SK-N-SH (cell line): ENCODE results near the gene ASCC2. TPM values are rescaled to one million over a fixed set of nuclear protein-coding genes. Genes with fewer than 3 reads are reported as not detected.

ENCODE experiments used
- CTCF ChIA-PET: fragments of 300-600, 350-600 bp; formaldehyde crosslinking; extraction: SDS; loops from one replicate; lab custom pipeline; 2021; lab: Yijun Ruan, JAX
- POLR2A ChIA-PET: fragments of 350-600 bp; sonication (Branson Sonifier 250); formaldehyde crosslinking; extraction: SDS; loops from one replicate; lab custom pipeline; 2020; ENCODE audit warnings: antibody characterized with exemption, inconsistent platforms; lab: Yijun Ruan, JAX
- DNase-seq: peaks from one replicate; pipeline ENCODE4 v3.0.0; 2012
- H2AFZ ChIP-seq: fragments of 200-600 bp; sonication (generic); 2 replicates; pipeline ENCODE4 v1.8.1; 2016; ENCODE audit warnings: antibody characterized with exemption, mild to moderate bottlenecking, low read depth
- H3F3A ChIP-seq: fragments of 200-600 bp; sonication (generic); replicated peaks from 2 replicates; pipeline ENCODE3; 2016; ENCODE audit warnings: antibody characterized with exemption, mild to moderate bottlenecking; ENCODE audit not compliant: insufficient read depth
- H3K27ac ChIP-seq, 2 experiments: fragments of 200-500 bp in 1 of 2; fragments of 200-600 bp in 1 of 2; sonication (Bioruptor generic) in 1 of 2; sonication (generic), shearing (Covaris generic) in 1 of 2; 2 replicates each; pipeline versions ENCODE4 v1.5.1 to v1.6.1; 2014 to 2016; ENCODE audit warnings: low read depth in 2 of 2, inconsistent platforms in 1 of 2, low read length in 1 of 2, mild to moderate bottlenecking in 1 of 2, mixed read lengths in 1 of 2
- H3K27me3 ChIP-seq: fragments of 200-600 bp; sonication (generic), shearing (Covaris generic); 2 replicates; pipeline ENCODE4 v1.6.1; 2016; ENCODE audit warnings: mixed run types; ENCODE audit not compliant: insufficient read depth
- H3K36me3 ChIP-seq, 2 experiments: fragments of 200-500 bp in 1 of 2; fragments of 200-600 bp in 1 of 2; sonication (Bioruptor generic) in 1 of 2; sonication (generic) in 1 of 2; replicated peaks in 1 of 2; 2 replicates each; pipeline versions ENCODE3 to v1.5.1; 2014 to 2016; ENCODE audit warnings: low read length in 1 of 2, mild to moderate bottlenecking in 1 of 2; ENCODE audit not compliant: insufficient read depth in 2 of 2, control insufficient read depth in 1 of 2
- H3K4me1 ChIP-seq, 2 experiments: fragments of 200-500 bp in 1 of 2; fragments of 200-600 bp in 1 of 2; sonication (Bioruptor generic) in 1 of 2; sonication (generic), shearing (Covaris generic) in 1 of 2; 2 replicates each; pipeline versions ENCODE4 v1.5.1 to v1.6.1; 2014 to 2016; ENCODE audit warnings: low read depth in 1 of 2, low read length in 1 of 2, mixed run types in 1 of 2; ENCODE audit not compliant: insufficient read depth in 2 of 2, control insufficient read depth in 1 of 2
- H3K4me2 ChIP-seq: fragments of 200-600 bp; sonication (generic), shearing (Covaris generic); 2 replicates; pipeline ENCODE4 v1.6.1; 2017; ENCODE audit warnings: mixed run types
- H3K4me3 ChIP-seq, 2 experiments: fragments of 200-500 bp in 1 of 2; fragments of 200-600 bp in 1 of 2; sonication (Bioruptor generic) in 1 of 2; sonication (generic), shearing (Covaris generic) in 1 of 2; 2 replicates each; pipeline versions ENCODE4 v1.5.1 to v1.8.1; 2014 to 2016; ENCODE audit warnings: low read depth in 2 of 2, inconsistent platforms in 1 of 2, low read length in 1 of 2, mild to moderate bottlenecking in 1 of 2, mixed read lengths in 1 of 2, moderate library complexity in 1 of 2
- H3K79me2 ChIP-seq: fragments of 200-600 bp; sonication (generic); 2 replicates; pipeline ENCODE4 v1.8.1; 2017; ENCODE audit warnings: mild to moderate bottlenecking; ENCODE audit not compliant: insufficient read depth
- H3K9ac ChIP-seq: fragments of 200-600 bp; sonication (generic); 2 replicates; pipeline ENCODE4 v1.6.1; 2017; ENCODE audit warnings: mixed run types
- H3K9me2 ChIP-seq: fragments of 200-600 bp; sonication (generic); 2 replicates; pipeline ENCODE4 v1.6.1; 2017; ENCODE audit warnings: mixed run types
- H3K9me3 ChIP-seq: fragments of 200-600 bp; sonication (generic); 2 replicates; pipeline ENCODE4 v1.6.1; 2017; ENCODE audit warnings: mixed run types, mild to moderate bottlenecking, moderate library complexity
- H4K20me1 ChIP-seq: fragments of 200-600 bp; sonication (generic); 2 replicates; pipeline ENCODE4 v1.6.1; 2017; ENCODE audit warnings: mild to moderate bottlenecking, mixed run types; ENCODE audit not compliant: insufficient read depth
- CTCF ChIP-seq: fragments of 200-600 bp; sonication (generic); IDR thresholded peaks from 2 replicates; pipeline ENCODE4 v1.6.1; 2017; ENCODE audit warnings: antibody characterized with exemption, mild to moderate bottlenecking, moderate library complexity
- ELF1 ChIP-seq: IDR thresholded peaks from 2 replicates; pipeline ENCODE4 v1.4.0; 2012
- FOXJ3 ChIP-seq: sonication (generic); formaldehyde crosslinking; IDR thresholded peaks from 2 replicates; pipeline ENCODE4 v1.5.1; 2020; ENCODE audit warnings: mild to moderate bottlenecking, missing genetic modification reagents
- GABPA ChIP-seq: IDR thresholded peaks from 2 replicates; pipeline ENCODE4 v1.4.0; 2012; ENCODE audit warnings: low read depth, mild to moderate bottlenecking
- MAX ChIP-seq: IDR thresholded peaks from 2 replicates; pipeline ENCODE4 v1.4.0; 2012; ENCODE audit warnings: low read depth
- MEF2A ChIP-seq: IDR thresholded peaks from 2 replicates; pipeline ENCODE4 v1.4.0; 2012; ENCODE audit warnings: low read depth, borderline replicate concordance
- POLR2AphosphoS5 ChIP-seq: IDR thresholded peaks from 2 replicates; pipeline ENCODE4 v1.6.1; 2012; ENCODE audit warnings: low read depth, low read length
- RAD21 ChIP-seq: IDR thresholded peaks from 2 replicates; pipeline ENCODE4 v1.6.1; 2012; ENCODE audit warnings: mild to moderate bottlenecking, low read length
- REST ChIP-seq: IDR thresholded peaks from 2 replicates; pipeline ENCODE4 v1.6.1; 2012; ENCODE audit warnings: mild to moderate bottlenecking, low read depth, low read length, moderate library complexity
- TAF1 ChIP-seq: IDR thresholded peaks from 2 replicates; pipeline ENCODE4 v1.6.1; 2012; ENCODE audit warnings: low read depth, mild to moderate bottlenecking, low read length, moderate library complexity, borderline replicate concordance
- TEAD4 ChIP-seq: IDR thresholded peaks from 2 replicates; pipeline ENCODE4 v1.4.0; 2012; ENCODE audit warnings: mild to moderate bottlenecking, borderline replicate concordance; ENCODE audit not compliant: insufficient read depth
- whole genome bisulfite sequencing: methylation state at CpG from one replicate; pipeline ENCODE4 v1.1.6; 2017; ENCODE audit warnings: low lambda C conversion rate; 5-methylcytosine and 5-hydroxymethylcytosine counted together
- polyA plus RNA-seq, 3 experiments: library from polyadenylated mRNA; depleted of rRNA; stranded (reverse); fragments of >200 nt; gene quantifications; 2 replicates each; pipeline ENCODE4 v1.2.3, GENCODE V29; 2012
- small RNA-seq, 7 experiments: library from RNA; depleted of rRNA; stranded (forward); fragments of <200 nt; gene quantifications; one replicate each; pipeline ENCODE3, GENCODE V24; 2012

Gene ASCC2
- polyA plus RNA-seq, 1 of the 3 experiments (the other 2 are of a cell fraction) = 82.0 TPM

GRCh38 chr22:29739346-29739875, 98.7 kb downstream of the ASCC2 start:
- no peak overlapping the region for H3K4me2 ChIP-seq
- WGBS = 96% methylated on average over 10 of the region's 17 CpGs
- H3K9me3 ChIP-seq = no peaks in the 10 kb centered on the region
- H4K20me1 ChIP-seq = no peaks in the 10 kb centered on the region
- H3K79me2 ChIP-seq = no peaks in the 10 kb centered on the region
- ChIA-PET POLR2A (interaction anchor here (0.6 kb wide), 1 partner anchor 19 kb away, joined by 3 read pairs; no protein-coding TSS in a partner anchor), CTCF (interaction anchor here (1.1 kb wide), 1 partner anchor 12 kb away, joined by 3 read pairs; no protein-coding TSS in a partner anchor)
- TF ChIP-seq TAF1 = no peak
- no peak for TF ChIP-seq MEF2A
- TF ChIP-seq TEAD4 = no peak
- no peak for TF ChIP-seq ELF1
- no peak for TF ChIP-seq FOXJ3 (CRISPR knock-in tag)
- no peak for TF ChIP-seq MAX
- TF ChIP-seq GABPA = no peak
- no peak for TF ChIP-seq POLR2AphosphoS5
- no peak for TF ChIP-seq RAD21
- TF ChIP-seq REST = no peak
- no peak for TF ChIP-seq CTCF
- no peaks in the 10 kb centered on the region for H3F3A ChIP-seq
- no peaks in the 10 kb centered on the region for H3K9me2 ChIP-seq
- DNase-seq = no peak
- H3K9ac ChIP-seq = no peak overlapping the region
- H3K4me1 ChIP-seq = peaks cover 0 to 14% of the 10 kb centered on the region in 2 experiments; a peak in 1 of 4 replicates
- H3K27me3 ChIP-seq = no peaks in the 10 kb centered on the region
- H3K36me3 ChIP-seq = peaks cover 0 to 8% of the 10 kb centered on the region in 2 experiments
- no peak overlapping the region for H3K4me3 ChIP-seq
- no peak overlapping the region for H2AFZ ChIP-seq
- H3K27ac ChIP-seq = no peak overlapping the region

Small RNAs within 50 kb of the gene (small RNA-seq; reads per million reads assigned to genes)
- gene RF00019 = 0 reads per million in 7 experiments

Other genes starting within 250 kb of the ASCC2 start
- gene NF2, start 234.6 kb downstream of the ASCC2 start, polyA plus RNA-seq (2012; rRNA removed) = 43.8 and 44.1 TPM in 2 replicates
- 0.72 and 0.73 TPM in 2 replicates for gene CABP7, start 118.3 kb downstream of the ASCC2 start, polyA plus RNA-seq (2012; rRNA removed)
- 33.5 and 35.0 TPM in 2 replicates for gene ZMAT5, start 71.3 kb downstream of the ASCC2 start, polyA plus RNA-seq (2012; rRNA removed)
- gene UQCR10, start 70.9 kb downstream of the ASCC2 start, polyA plus RNA-seq (2012; rRNA removed) = 229 and 248 TPM in 2 replicates
- gene MTMR3, start 44.9 kb upstream of the ASCC2 start, polyA plus RNA-seq (2012; rRNA removed) = 20.4 and 26.0 TPM in 2 replicates
- gene HORMAD2, start 242.2 kb upstream of the ASCC2 start, polyA plus RNA-seq (2012; rRNA removed) = not detected in 2 replicates